ENCODE data around the gene NR5A1.

- no peak for TF ChIP-seq CTCF (IDR thresholded peaks at IDR 0.05; ENCODE audit: low read depth, low read length, poor library complexity, severe bottlenecking)
- TF ChIP-seq EZH2phosphoT487 (IDR thresholded peaks at IDR 0.05; ENCODE audit: borderline replicate concordance, low read length), result no peak
Observed at GRCh38 chr9:124511891-124512805, 4.9 kb upstream of the NR5A1 start.

All from DOHH2 (cell line).